Measurements from ENCODE around the gene BRIP1. TPM values are rescaled to one million over a fixed set of nuclear protein-coding genes. Genes with fewer than 3 reads are reported as not detected.
"Not testable (repeated sequence)": the region's sequence is repeated elsewhere in the genome, so short reads cannot be mapped to it uniquely, and the experiment has no call there.

BRIP1 gene
- total RNA-seq, 2 experiments from 2014 or later: 1.0 to 1.9 TPM

GRCh38 chr17:61825448-61826137 is 37.7 kb downstream of the BRIP1 start:
- no peak for TF ChIP-seq CTCF (IDR thresholded peaks at IDR 0.05)
- ATAC-seq (ENCODE audit: poor library complexity): no peak
- H3K9me3 Mint-ChIP-seq: no peaks in the 10 kb centered on the region
- intact Hi-C loops (cut with DNase I, micrococcal nuclease): no loop called here
- H3K9me3 ChIP-seq (ENCODE audit: control insufficient read depth in 1 of 2, insufficient read depth in 1 of 2, low read length in 2 of 2): peaks cover 0 to 3% of the 10 kb centered on the region in 2 experiments
- no peak for DNase-seq
- H3K27ac ChIP-seq (ENCODE audit: low read depth in 1 of 2, low read length in 2 of 2): no peak overlapping the region
- ChIA-PET POLR2A (no interaction called here), CTCF (no interaction called here)
- no peak overlapping the region for H3K4me3 Mint-ChIP-seq
- no peaks in the 10 kb centered on the region for H3K4me1 ChIP-seq (ENCODE audit: insufficient read depth, low read length)
- H3K4me3 ChIP-seq (ENCODE audit: low read length): no peak overlapping the region
- no peaks in the 10 kb centered on the region for H3K27me3 Mint-ChIP-seq
- H3K4me1 Mint-ChIP-seq (ENCODE audit: low read depth): no peaks in the 10 kb centered on the region
- H3K27me3 ChIP-seq (ENCODE audit: control insufficient read depth in 1 of 2, insufficient read depth in 2 of 2, low read length in 2 of 2): no peaks in the 10 kb centered on the region
- no peaks in the 10 kb centered on the region for H3K36me3 ChIP-seq (ENCODE audit: insufficient read depth, low read length)
- peaks cover 3% of the 10 kb centered on the region for H3K36me3 Mint-ChIP-seq (ENCODE audit: low read depth)
- no peak overlapping the region for H3K27ac Mint-ChIP-seq

- Mint-ChIP-seq H3K4me3 (no peak overlapping the region), H3K27me3 (no peaks in the 10 kb centered on the region), H3K9me3 (no peaks in the 10 kb centered on the region), H3K27ac (no peak overlapping the region), H3K4me1 (ENCODE audit: low read depth) (no peaks in the 10 kb centered on the region), H3K36me3 (ENCODE audit: low read depth) (peaks cover 3% of the 10 kb centered on the region)
- no peak for ATAC-seq (ENCODE audit: poor library complexity)
- DNase-seq: no peak
- H3K36me3 ChIP-seq (ENCODE audit: insufficient read depth, low read length): no peaks in the 10 kb centered on the region
- ChIA-PET CTCF (no interaction called here), POLR2A (no interaction called here)
- no peak overlapping the region for H3K4me3 ChIP-seq (ENCODE audit: low read length)
- intact Hi-C loops (cut with DNase I, micrococcal nuclease): no loop called here
- TF ChIP-seq CTCF (IDR thresholded peaks at IDR 0.05): no peak
- H3K27ac ChIP-seq (ENCODE audit: low read depth in 1 of 2, low read length in 2 of 2): no peak overlapping the region
- H3K27me3 ChIP-seq (ENCODE audit: control insufficient read depth in 1 of 2, insufficient read depth in 2 of 2, low read length in 2 of 2): no peaks in the 10 kb centered on the region
- H3K4me1 ChIP-seq (ENCODE audit: insufficient read depth, low read length): no peaks in the 10 kb centered on the region
- H3K9me3 ChIP-seq (ENCODE audit: control insufficient read depth in 1 of 2, insufficient read depth in 1 of 2, low read length in 2 of 2): peaks cover 0 to 3% of the 10 kb centered on the region in 2 experiments
These were observed 40.7 kb downstream of the BRIP1 start for GRCh38 chr17:61822326-61823285.

GRCh38 chr17:61821655-61822054 is 41.7 kb downstream of the BRIP1 start:
- Mint-ChIP-seq H3K27ac (no peak overlapping the region), H3K4me3 (no peak overlapping the region), H3K9me3 (no peaks in the 10 kb centered on the region), H3K4me1 (ENCODE audit: low read depth) (no peaks in the 10 kb centered on the region), H3K27me3 (no peaks in the 10 kb centered on the region), H3K36me3 (ENCODE audit: low read depth) (peaks cover 3% of the 10 kb centered on the region)
- intact Hi-C loops (cut with DNase I, micrococcal nuclease): no loop called here
- H3K27me3 ChIP-seq (ENCODE audit: control insufficient read depth in 1 of 2, insufficient read depth in 2 of 2, low read length in 2 of 2): no peaks in the 10 kb centered on the region
- H3K4me3 ChIP-seq (ENCODE audit: low read length): no peak overlapping the region
- no peaks in the 10 kb centered on the region for H3K4me1 ChIP-seq (ENCODE audit: insufficient read depth, low read length)
- POLR2A ChIA-PET: no interaction called here
- TF ChIP-seq CTCF (IDR thresholded peaks at IDR 0.05): no peak
- no peak for DNase-seq
- CTCF ChIA-PET: no interaction called here
- no peaks in the 10 kb centered on the region for H3K36me3 ChIP-seq (ENCODE audit: insufficient read depth, low read length)
- H3K9me3 ChIP-seq (ENCODE audit: control insufficient read depth in 1 of 2, insufficient read depth in 1 of 2, low read length in 2 of 2): no peaks in the 10 kb centered on the region
- no peak overlapping the region for H3K27ac ChIP-seq (ENCODE audit: low read depth in 1 of 2, low read length in 2 of 2)
- ATAC-seq (ENCODE audit: poor library complexity): no peak

GRCh38 chr17:61819265-61819664 is 44.1 kb downstream of the BRIP1 start:
- H3K27me3 Mint-ChIP-seq; H3K27ac ChIP-seq (ENCODE audit: low read depth in 1 of 2, low read length in 2 of 2); H3K9me3 Mint-ChIP-seq; H3K27me3 ChIP-seq (ENCODE audit: control insufficient read depth in 1 of 2, insufficient read depth in 2 of 2, low read length in 2 of 2); H3K27ac Mint-ChIP-seq; H3K9me3 ChIP-seq (ENCODE audit: control insufficient read depth in 1 of 2, insufficient read depth in 1 of 2, low read length in 2 of 2); H3K36me3 Mint-ChIP-seq (ENCODE audit: low read depth); DNase-seq; H3K4me3 ChIP-seq (ENCODE audit: low read length); H3K4me3 Mint-ChIP-seq; intact Hi-C loops (cut with DNase I, micrococcal nuclease); ATAC-seq (ENCODE audit: poor library complexity); POLR2A ChIA-PET; CTCF ChIA-PET; H3K36me3 ChIP-seq (ENCODE audit: insufficient read depth, low read length); H3K4me1 ChIP-seq (ENCODE audit: insufficient read depth, low read length); H3K4me1 Mint-ChIP-seq (ENCODE audit: low read depth): not testable (repeated sequence)

All from CD4-positive, alpha-beta T cell (primary cell).